ENCODE results near the gene PPIG.

PPIG gene

GRCh38 chr2:169661265-169661664 is 77.1 kb downstream of the PPIG start:
- Histone ChIP-seq H3K79me2 (ENCODE audit: control insufficient read depth, insufficient read depth, low read length, unreplicated experiment) (no peaks in the 10 kb centered on the region), H3K27me3 (ENCODE audit: insufficient read depth, low read length) (no peaks in the 10 kb centered on the region), H2AFZ (ENCODE audit: low read length, unreplicated experiment) (no peak overlapping the region)

GRCh38 chr2:169662744-169663143 is 78.6 kb downstream of the PPIG start:
- no peaks in the 10 kb centered on the region for H3K4me1 ChIP-seq (ENCODE audit: control insufficient read depth, insufficient read depth, low read length, unreplicated experiment)
- no peaks in the 10 kb centered on the region for H3K27me3 ChIP-seq (ENCODE audit: insufficient read depth, low read length)
- no peaks in the 10 kb centered on the region for H3K79me2 ChIP-seq (ENCODE audit: control insufficient read depth, insufficient read depth, low read length, unreplicated experiment)
- no peak overlapping the region for H3K27ac ChIP-seq (ENCODE audit: low read depth, low read length)
- H3K4me3 ChIP-seq (ENCODE audit: low read depth, low read length) = no peak overlapping the region
- H3K36me3 ChIP-seq (ENCODE audit: insufficient read depth, low read length) = no peaks in the 10 kb centered on the region
- H2AFZ ChIP-seq (ENCODE audit: low read length, unreplicated experiment) = no peak overlapping the region

More at GRCh38 chr2:169661265-169661664, 77.1 kb downstream of the PPIG start:
- Histone ChIP-seq H3K36me3 (ENCODE audit: insufficient read depth, low read length) (no peaks in the 10 kb centered on the region), H3K4me1 (ENCODE audit: control insufficient read depth, insufficient read depth, low read length, unreplicated experiment) (no peaks in the 10 kb centered on the region), H3K27ac (ENCODE audit: low read depth, low read length) (no peak overlapping the region), H3K4me3 (ENCODE audit: low read depth, low read length) (no peak overlapping the region)

GRCh38 chr2:169663247-169663646 is 79.1 kb downstream of the PPIG start:
- Histone ChIP-seq H3K36me3 (ENCODE audit: insufficient read depth, low read length) (no peaks in the 10 kb centered on the region), H2AFZ (ENCODE audit: low read length, unreplicated experiment) (no peak overlapping the region), H3K4me3 (ENCODE audit: low read depth, low read length) (no peak overlapping the region), H3K4me1 (ENCODE audit: control insufficient read depth, insufficient read depth, low read length, unreplicated experiment) (no peaks in the 10 kb centered on the region), H3K79me2 (ENCODE audit: control insufficient read depth, insufficient read depth, low read length, unreplicated experiment) (no peaks in the 10 kb centered on the region), H3K27ac (ENCODE audit: low read depth, low read length) (no peak overlapping the region), H3K27me3 (ENCODE audit: insufficient read depth, low read length) (no peaks in the 10 kb centered on the region)

GRCh38 chr2:169664600-169664977 is 80.4 kb downstream of the PPIG start:
- no peaks in the 10 kb centered on the region for H3K79me2 ChIP-seq (ENCODE audit: control insufficient read depth, insufficient read depth, low read length, unreplicated experiment)
- H2AFZ ChIP-seq (ENCODE audit: low read length, unreplicated experiment) = no peak overlapping the region
- H3K4me3 ChIP-seq (ENCODE audit: low read depth, low read length) = no peak overlapping the region
- no peaks in the 10 kb centered on the region for H3K27me3 ChIP-seq (ENCODE audit: insufficient read depth, low read length)
- no peaks in the 10 kb centered on the region for H3K4me1 ChIP-seq (ENCODE audit: control insufficient read depth, insufficient read depth, low read length, unreplicated experiment)
- no peak overlapping the region for H3K27ac ChIP-seq (ENCODE audit: low read depth, low read length)
- H3K36me3 ChIP-seq (ENCODE audit: insufficient read depth, low read length) = no peaks in the 10 kb centered on the region

GRCh38 chr2:169664978-169665930 is 81.1 kb downstream of the PPIG start:
- Histone ChIP-seq H3K27ac (ENCODE audit: low read depth, low read length) (no peak overlapping the region), H3K27me3 (ENCODE audit: insufficient read depth, low read length) (no peaks in the 10 kb centered on the region), H2AFZ (ENCODE audit: low read length, unreplicated experiment) (no peak overlapping the region), H3K36me3 (ENCODE audit: insufficient read depth, low read length) (no peaks in the 10 kb centered on the region), H3K79me2 (ENCODE audit: control insufficient read depth, insufficient read depth, low read length, unreplicated experiment) (no peaks in the 10 kb centered on the region), H3K4me1 (ENCODE audit: control insufficient read depth, insufficient read depth, low read length, unreplicated experiment) (no peaks in the 10 kb centered on the region), H3K4me3 (ENCODE audit: low read depth, low read length) (no peak overlapping the region)

GRCh38 chr2:169667583-169667982 is 83.4 kb downstream of the PPIG start:
- Histone ChIP-seq H3K4me3 (ENCODE audit: low read depth, low read length) (no peak overlapping the region), H2AFZ (ENCODE audit: low read length, unreplicated experiment) (no peak overlapping the region), H3K27ac (ENCODE audit: low read depth, low read length) (no peak overlapping the region), H3K79me2 (ENCODE audit: control insufficient read depth, insufficient read depth, low read length, unreplicated experiment) (no peaks in the 10 kb centered on the region), H3K36me3 (ENCODE audit: insufficient read depth, low read length) (no peaks in the 10 kb centered on the region), H3K4me1 (ENCODE audit: control insufficient read depth, insufficient read depth, low read length, unreplicated experiment) (no peaks in the 10 kb centered on the region), H3K27me3 (ENCODE audit: insufficient read depth, low read length) (no peaks in the 10 kb centered on the region)

- Histone ChIP-seq H3K27ac (ENCODE audit: low read depth, low read length) (no peak overlapping the region), H3K79me2 (ENCODE audit: control insufficient read depth, insufficient read depth, low read length, unreplicated experiment) (no peaks in the 10 kb centered on the region), H3K4me3 (ENCODE audit: low read depth, low read length) (no peak overlapping the region), H3K27me3 (ENCODE audit: insufficient read depth, low read length) (no peaks in the 10 kb centered on the region), H3K4me1 (ENCODE audit: control insufficient read depth, insufficient read depth, low read length, unreplicated experiment) (no peaks in the 10 kb centered on the region), H3K36me3 (ENCODE audit: insufficient read depth, low read length) (no peaks in the 10 kb centered on the region), H2AFZ (ENCODE audit: low read length, unreplicated experiment) (no peak overlapping the region)
Measured at GRCh38 chr2:169670215-169670651, 86.1 kb downstream of the PPIG start.

GRCh38 chr2:169670937-169671336 is 86.8 kb downstream of the PPIG start:
- Histone ChIP-seq H3K36me3 (ENCODE audit: insufficient read depth, low read length) (no peaks in the 10 kb centered on the region), H3K27ac (ENCODE audit: low read depth, low read length) (no peak overlapping the region), H2AFZ (ENCODE audit: low read length, unreplicated experiment) (no peak overlapping the region), H3K4me3 (ENCODE audit: low read depth, low read length) (no peak overlapping the region), H3K4me1 (ENCODE audit: control insufficient read depth, insufficient read depth, low read length, unreplicated experiment) (no peaks in the 10 kb centered on the region), H3K27me3 (ENCODE audit: insufficient read depth, low read length) (no peaks in the 10 kb centered on the region), H3K79me2 (ENCODE audit: control insufficient read depth, insufficient read depth, low read length, unreplicated experiment) (no peaks in the 10 kb centered on the region)

- H3K4me1 ChIP-seq (ENCODE audit: control insufficient read depth, insufficient read depth, low read length, unreplicated experiment) = no peaks in the 10 kb centered on the region
- no peaks in the 10 kb centered on the region for H3K79me2 ChIP-seq (ENCODE audit: control insufficient read depth, insufficient read depth, low read length, unreplicated experiment)
- H3K36me3 ChIP-seq (ENCODE audit: insufficient read depth, low read length) = no peaks in the 10 kb centered on the region
- H2AFZ ChIP-seq (ENCODE audit: low read length, unreplicated experiment) = no peak overlapping the region
- no peak overlapping the region for H3K27ac ChIP-seq (ENCODE audit: low read depth, low read length)
- no peaks in the 10 kb centered on the region for H3K27me3 ChIP-seq (ENCODE audit: insufficient read depth, low read length)
- no peak overlapping the region for H3K4me3 ChIP-seq (ENCODE audit: low read depth, low read length)
Measured at GRCh38 chr2:169672406-169672805, 88.3 kb downstream of the PPIG start.

GRCh38 chr2:169673106-169673505 is 89.0 kb downstream of the PPIG start:
- Histone ChIP-seq H3K27me3 (ENCODE audit: insufficient read depth, low read length) (no peaks in the 10 kb centered on the region), H3K4me3 (ENCODE audit: low read depth, low read length) (no peak overlapping the region), H3K4me1 (ENCODE audit: control insufficient read depth, insufficient read depth, low read length, unreplicated experiment) (no peaks in the 10 kb centered on the region), H2AFZ (ENCODE audit: low read length, unreplicated experiment) (no peak overlapping the region), H3K27ac (ENCODE audit: low read depth, low read length) (no peak overlapping the region), H3K36me3 (ENCODE audit: insufficient read depth, low read length) (no peaks in the 10 kb centered on the region), H3K79me2 (ENCODE audit: control insufficient read depth, insufficient read depth, low read length, unreplicated experiment) (no peaks in the 10 kb centered on the region)

GRCh38 chr2:169673921-169674320 is 89.8 kb downstream of the PPIG start:
- no peaks in the 10 kb centered on the region for H3K27me3 ChIP-seq (ENCODE audit: insufficient read depth, low read length)
- H2AFZ ChIP-seq (ENCODE audit: low read length, unreplicated experiment) = no peak overlapping the region
- no peaks in the 10 kb centered on the region for H3K4me1 ChIP-seq (ENCODE audit: control insufficient read depth, insufficient read depth, low read length, unreplicated experiment)
- H3K36me3 ChIP-seq (ENCODE audit: insufficient read depth, low read length) = no peaks in the 10 kb centered on the region
- no peaks in the 10 kb centered on the region for H3K79me2 ChIP-seq (ENCODE audit: control insufficient read depth, insufficient read depth, low read length, unreplicated experiment)
- no peak overlapping the region for H3K4me3 ChIP-seq (ENCODE audit: low read depth, low read length)
- no peak overlapping the region for H3K27ac ChIP-seq (ENCODE audit: low read depth, low read length)
